ENCODE results near the gene FBXO22.
"Not testable (repeated sequence)": the region's sequence is repeated elsewhere in the genome, so short reads cannot be mapped to it uniquely, and the experiment has no call there.

FBXO22 gene

GRCh38 chr15:75961331-75961730 lies 57.7 kb downstream of the FBXO22 start:
- H3K4me3 ChIP-seq (ENCODE audit: low read depth, low read length): no peak overlapping the region
- no peak for DNase-seq (ENCODE audit: low read depth)
- TF ChIP-seq CTCF (IDR thresholded peaks at IDR 0.05; ENCODE audit: low read depth, low read length, missing control alignments): no peak

DNA sequence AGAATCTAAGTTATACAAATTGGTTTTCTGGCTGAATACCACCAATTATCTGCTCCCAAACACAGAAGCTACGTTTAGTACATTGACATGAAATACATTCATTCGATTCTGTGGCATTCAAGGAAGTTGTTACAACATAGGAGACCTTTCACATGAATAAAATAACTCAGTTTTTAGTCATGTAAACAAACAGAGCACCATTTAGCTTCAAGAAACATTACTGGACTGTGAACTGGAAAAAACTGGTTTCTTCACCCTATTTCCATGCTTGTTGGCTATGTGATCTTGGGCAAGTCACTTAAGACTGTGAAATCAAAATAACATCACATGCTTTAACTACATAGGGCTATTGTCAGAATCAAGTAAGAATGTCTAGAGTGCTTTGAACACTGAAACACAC lies 62.4 kb downstream of the FBXO22 start:
- no peak for TF ChIP-seq CTCF (IDR thresholded peaks at IDR 0.05; ENCODE audit: low read depth, low read length, missing control alignments)
- H3K4me3 ChIP-seq (ENCODE audit: low read depth, low read length): no peak overlapping the region
- no peak for DNase-seq (ENCODE audit: low read depth)

DNA sequence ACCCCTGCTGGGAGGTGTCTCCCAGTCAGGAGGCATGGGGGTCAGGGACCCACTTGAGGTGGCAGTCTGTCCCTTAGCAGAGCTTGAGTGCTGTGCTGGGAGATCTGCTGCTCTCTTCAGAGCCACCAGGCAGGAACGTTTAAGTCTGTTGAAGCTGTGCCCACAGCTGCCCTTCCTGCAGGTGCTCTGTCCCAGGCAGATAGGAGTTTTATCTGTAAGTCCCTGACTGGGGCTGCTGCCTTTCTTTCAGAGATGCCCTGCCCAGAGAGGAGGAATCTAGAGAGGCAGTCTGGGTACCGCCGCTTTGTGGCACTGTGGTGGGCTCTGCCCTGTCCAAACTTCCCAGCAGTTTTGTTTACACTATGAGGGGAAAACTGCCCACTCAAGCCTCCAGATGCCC lies 73.1 kb downstream of the FBXO22 start:
- not testable (repeated sequence) for H3K4me3 ChIP-seq (ENCODE audit: low read depth, low read length); DNase-seq (ENCODE audit: low read depth)

GRCh38 chr15:75981149-75981815 lies 77.6 kb downstream of the FBXO22 start:
- DNase-seq (ENCODE audit: low read depth): no peak
- TF ChIP-seq CTCF (IDR thresholded peaks at IDR 0.05; ENCODE audit: low read depth, low read length, missing control alignments): no peak
- no peak overlapping the region for H3K4me3 ChIP-seq (ENCODE audit: low read depth, low read length)

- H3K4me3 ChIP-seq (ENCODE audit: low read depth, low read length): no peak overlapping the region
- DNase-seq (ENCODE audit: low read depth): no peak
- no peak for TF ChIP-seq CTCF (IDR thresholded peaks at IDR 0.05; ENCODE audit: low read depth, low read length, missing control alignments)
Observed at GRCh38 chr15:75982468-75982867, 78.8 kb downstream of the FBXO22 start.

DNA sequence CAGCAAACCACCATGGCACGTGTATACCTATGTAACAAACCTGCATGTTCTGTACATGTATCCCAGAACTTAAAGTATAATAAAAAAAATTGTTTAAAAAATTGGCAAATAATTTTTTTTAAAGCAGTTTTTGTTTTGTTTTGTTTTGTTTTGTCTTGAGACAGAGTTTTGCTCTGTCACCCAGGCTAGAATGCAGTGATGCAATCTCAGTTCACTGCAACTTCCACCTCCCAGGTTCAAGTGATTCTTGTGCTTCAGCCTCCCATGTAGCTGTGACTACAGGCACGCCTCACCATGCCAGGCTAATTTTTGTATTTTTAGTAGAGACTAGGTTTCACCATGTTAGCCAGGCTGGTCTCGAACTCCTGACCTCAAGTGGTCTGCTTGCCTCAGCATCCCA lies 81.0 kb downstream of the FBXO22 start:
- not testable (repeated sequence) for H3K4me3 ChIP-seq (ENCODE audit: low read depth, low read length); DNase-seq (ENCODE audit: low read depth)

GRCh38 chr15:75985971-75986370 lies 82.3 kb downstream of the FBXO22 start:
- DNase-seq (ENCODE audit: low read depth): no peak
- no peak overlapping the region for H3K4me3 ChIP-seq (ENCODE audit: low read depth, low read length)
- TF ChIP-seq CTCF (IDR thresholded peaks at IDR 0.05; ENCODE audit: low read depth, low read length, missing control alignments): no peak

- DNase-seq (ENCODE audit: low read depth): no peak
- H3K4me3 ChIP-seq (ENCODE audit: low read depth, low read length): no peak overlapping the region
- no peak for TF ChIP-seq CTCF (IDR thresholded peaks at IDR 0.05; ENCODE audit: low read depth, low read length, missing control alignments)
Observed at GRCh38 chr15:75989045-75989444, 85.4 kb downstream of the FBXO22 start.

Data from GM12864 (cell line).